ENCODE measurements around the gene SH3BP1. TPM values are rescaled to one million over a fixed set of nuclear protein-coding genes. Genes with fewer than 3 reads are reported as not detected.

SH3BP1 gene
- total RNA-seq, 1 experiment from 2014 or later = 39.4 TPM

- CTCF ChIA-PET = interaction anchor here (0.9 to 5.4 kb wide), 7 partner anchors 11 to 46 kb away, joined by 3 to 161 read pairs (median 18); partner anchors contain the start of genes GGA1, NOL12 and PDXP
- Mint-ChIP-seq H3K27me3 (ENCODE audit: low read depth) (no peaks in the 10 kb centered on the region), H3K4me3 (peak overlapping the region; percentile 82), H3K27ac (no peak overlapping the region), H3K4me1 (peaks cover 14% of the 10 kb centered on the region), H3K36me3 (peaks cover 9% of the 10 kb centered on the region), H3K9me3 (no peaks in the 10 kb centered on the region)
- POLR2A ChIA-PET = interaction anchor here (0.5 kb wide), 1 partner anchor 16 kb away, joined by 3 read pairs; no protein-coding TSS in a partner anchor
- no peak for TF ChIP-seq ZNF423 (CRISPR knock-in tag; IDR thresholded peaks at IDR 0.05)
- no peak for TF ChIP-seq ZNF532 (CRISPR knock-in tag; IDR thresholded peaks at IDR 0.05; ENCODE audit: borderline replicate concordance)
- TF ChIP-seq ZSCAN18 (CRISPR knock-in tag; IDR thresholded peaks at IDR 0.05) = no peak
- no peak for TF ChIP-seq GRHL2 (CRISPR knock-in tag; IDR thresholded peaks at IDR 0.05; ENCODE audit: insufficient replicate concordance, severe bottlenecking)
- TF ChIP-seq CBFB (CRISPR knock-in tag; IDR thresholded peaks at IDR 0.05; ENCODE audit: low read depth) = no peak
- TF ChIP-seq E2F5 (CRISPR knock-in tag; IDR thresholded peaks at IDR 0.05) = no peak
- TF ChIP-seq ZBTB43 (CRISPR knock-in tag; IDR thresholded peaks at IDR 0.05) = no peak
- TF ChIP-seq TCF7 (CRISPR knock-in tag; IDR thresholded peaks at IDR 0.05; ENCODE audit: low read depth) = no peak
- DNase-seq (ENCODE audit: low spot score) (no peak), ATAC-seq (no peak)
Observed at GRCh38 chr22:37640591-37641560, 1.4 kb downstream of the SH3BP1 start.

- no peaks in the 10 kb centered on the region for H3K27me3 Mint-ChIP-seq (ENCODE audit: low read depth)
- no peak for ATAC-seq
- peaks cover 14% of the 10 kb centered on the region for H3K4me1 Mint-ChIP-seq
- H3K4me3 Mint-ChIP-seq = no peak overlapping the region
- H3K9me3 Mint-ChIP-seq = no peaks in the 10 kb centered on the region
- no peak overlapping the region for H3K27ac Mint-ChIP-seq
- CTCF ChIA-PET = interaction anchor here (0.5 to 5.4 kb wide), 9 partner anchors 10 to 166 kb away, joined by 3 to 161 read pairs (median 29); partner anchors contain the start of genes GCAT, GGA1, LGALS1 and NOL12
- peaks cover 9% of the 10 kb centered on the region for H3K36me3 Mint-ChIP-seq
- no peak for DNase-seq (ENCODE audit: low spot score)
- POLR2A ChIA-PET = interaction anchor here (0.6 kb wide), 1 partner anchor 55 kb away, joined by 7 read pairs; no protein-coding TSS in a partner anchor
- TF ChIP-seq HMGXB4 (CRISPR knock-in tag; IDR thresholded peaks at IDR 0.05) (no peak), ZNF219 (CRISPR knock-in tag; IDR thresholded peaks at IDR 0.05; ENCODE audit: borderline replicate concordance) (no peak), FOXK1 (CRISPR knock-in tag; IDR thresholded peaks at IDR 0.05) (no peak), TCF7 (CRISPR knock-in tag; IDR thresholded peaks at IDR 0.05; ENCODE audit: low read depth) (no peak), ATF2 (CRISPR knock-in tag; IDR thresholded peaks at IDR 0.05; ENCODE audit: borderline replicate concordance, low read depth) (no peak), NFYB (CRISPR knock-in tag; conservative IDR thresholded peaks at IDR 0.05; ENCODE audit: low read depth) (no peak), GRHL2 (CRISPR knock-in tag; IDR thresholded peaks at IDR 0.05; ENCODE audit: insufficient replicate concordance, severe bottlenecking) (no peak), ZNF532 (CRISPR knock-in tag; IDR thresholded peaks at IDR 0.05; ENCODE audit: borderline replicate concordance) (no peak), SP1 (CRISPR knock-in tag; conservative IDR thresholded peaks at IDR 0.05) (no peak), TP53 (CRISPR knock-in tag; IDR thresholded peaks at IDR 0.05) (no peak)
Observed at GRCh38 chr22:37641561-37641949, 2.1 kb downstream of the SH3BP1 start.

All from WTC11 (cell line).